HL-60/S4 treated with phorbol 12-myristate 13-acetate at 8.2 ng/mL for 4 days and 3 days (cell line): Measurements from ENCODE around the gene TJP2.

Experiments
- in situ Hi-C: fragments of 300-500 bp; cut with MboI; formaldehyde crosslinking; loops from 2 replicates; pipeline ENCODE4 v1.15.0; 2022; ENCODE audit warnings: low sequenced_read_pairs

TJP2 gene

GRCh38 chr9:69221036-69221435 lies 47.0 kb downstream of the TJP2 start:
- in situ Hi-C loops, result no loop called here

GRCh38 chr9:69222970-69223369 lies 48.9 kb downstream of the TJP2 start:
- in situ Hi-C loops, result no loop called here

GRCh38 chr9:69223605-69224004 lies 49.5 kb downstream of the TJP2 start:
- in situ Hi-C loops, result no loop called here

GRCh38 chr9:69229367-69229766 lies 55.3 kb downstream of the TJP2 start:
- in situ Hi-C loops, result no loop called here

GRCh38 chr9:69232135-69232534 lies 58.1 kb downstream of the TJP2 start:
- in situ Hi-C loops, result no loop called here

- in situ Hi-C loops, result no loop called here
Observed at GRCh38 chr9:69234683-69235082, 60.6 kb downstream of the TJP2 start.

- in situ Hi-C loops, result no loop called here
Observed at GRCh38 chr9:69236188-69236587, 62.1 kb downstream of the TJP2 start.

GRCh38 chr9:69237702-69238295 lies 63.7 kb downstream of the TJP2 start:
- in situ Hi-C loops, result no loop called here

- in situ Hi-C loops, result no loop called here
Observed at GRCh38 chr9:69243116-69243515, 69.0 kb downstream of the TJP2 start.

- in situ Hi-C loops, result no loop called here
Observed at GRCh38 chr9:69246629-69247028, 72.6 kb downstream of the TJP2 start.

GRCh38 chr9:69248005-69248404 lies 73.9 kb downstream of the TJP2 start:
- in situ Hi-C loops, result no loop called here

GRCh38 chr9:69249337-69249736 lies 75.3 kb downstream of the TJP2 start:
- in situ Hi-C loops, result no loop called here

GRCh38 chr9:69250681-69251080 lies 76.6 kb downstream of the TJP2 start:
- in situ Hi-C loops, result no loop called here

- in situ Hi-C loops, result no loop called here
Observed at GRCh38 chr9:69252436-69252835, 78.4 kb downstream of the TJP2 start.

- in situ Hi-C loops, result no loop called here
Observed at GRCh38 chr9:69253057-69253456, 79.0 kb downstream of the TJP2 start.

GRCh38 chr9:69254223-69254622 lies 80.1 kb downstream of the TJP2 start:
- in situ Hi-C loops, result no loop called here

- in situ Hi-C loops, result no loop called here
Observed at GRCh38 chr9:69255591-69255990, 81.5 kb downstream of the TJP2 start.

- in situ Hi-C loops, result no loop called here
Observed at GRCh38 chr9:69258551-69258950, 84.5 kb downstream of the TJP2 start.

GRCh38 chr9:69260161-69260560 lies 86.1 kb downstream of the TJP2 start:
- in situ Hi-C loops, result no loop called here

GRCh38 chr9:69261636-69262035 lies 87.6 kb downstream of the TJP2 start:
- in situ Hi-C loops, result no loop called here

- in situ Hi-C loops, result no loop called here
Observed at GRCh38 chr9:69264526-69264925, 90.4 kb downstream of the TJP2 start.

- in situ Hi-C loops, result no loop called here
Observed at GRCh38 chr9:69265891-69266290, 91.8 kb downstream of the TJP2 start.

- in situ Hi-C loops, result no loop called here
Observed at GRCh38 chr9:69272212-69272611, 98.1 kb downstream of the TJP2 start.
